ENCODE results near the gene CD164L2.

The CD164L2 gene

GRCh38 chr1:27361044-27361402, 22.1 kb downstream of the CD164L2 start:
- no peak for FAIRE-seq

GRCh38 chr1:27360159-27361043, 22.7 kb downstream of the CD164L2 start:
- FAIRE-seq, result no peak

GRCh38 chr1:27359822-27360158, 23.3 kb downstream of the CD164L2 start:
- no peak for FAIRE-seq

GRCh38 chr1:27358928-27359313, 24.2 kb downstream of the CD164L2 start:
- no peak for FAIRE-seq

- FAIRE-seq, result no peak
These were observed 24.9 kb downstream of the CD164L2 start for GRCh38 chr1:27358038-27358927.

- no peak for FAIRE-seq
These were observed 25.7 kb downstream of the CD164L2 start for GRCh38 chr1:27357281-27358037.

- no peak for FAIRE-seq
These were observed 26.4 kb downstream of the CD164L2 start for GRCh38 chr1:27356619-27357280.

GRCh38 chr1:27356277-27356618, 26.9 kb downstream of the CD164L2 start:
- no peak for FAIRE-seq

- no peak for FAIRE-seq
These were observed 27.4 kb downstream of the CD164L2 start for GRCh38 chr1:27355683-27356082.

- FAIRE-seq, result no peak
These were observed 29.5 kb downstream of the CD164L2 start for GRCh38 chr1:27353629-27354028.

- no peak for FAIRE-seq
These were observed 30.0 kb downstream of the CD164L2 start for GRCh38 chr1:27353166-27353565.

- no peak for FAIRE-seq
These were observed 31.5 kb downstream of the CD164L2 start for GRCh38 chr1:27351541-27352107.

- FAIRE-seq, result no peak
These were observed 32.2 kb downstream of the CD164L2 start for GRCh38 chr1:27350663-27351540.

GRCh38 chr1:27349784-27350662, 33.1 kb downstream of the CD164L2 start:
- no peak for FAIRE-seq

- no peak for FAIRE-seq
These were observed 34.0 kb downstream of the CD164L2 start for GRCh38 chr1:27348861-27349783.

GRCh38 chr1:27346991-27347624, 36.0 kb downstream of the CD164L2 start:
- FAIRE-seq, result no peak

- FAIRE-seq, result no peak
These were observed 36.8 kb downstream of the CD164L2 start for GRCh38 chr1:27346357-27346756.

- no peak for FAIRE-seq
These were observed 37.9 kb downstream of the CD164L2 start for GRCh38 chr1:27345272-27345671.

- FAIRE-seq, result no peak
These were observed 39.5 kb downstream of the CD164L2 start for GRCh38 chr1:27343639-27344025.

Data from endometrium (tissue), 2 donors.